SK-N-MC (cell line): ENCODE measurements around the gene PPP1CB.

Source experiments
- EZH2 ChIP-seq: fragments of 200-600 bp; sonication (generic); IDR thresholded peaks from one replicate; pipeline ENCODE4 v1.6.1; 2017; ENCODE audit warnings: antibody characterized with exemption
- FOXP2 ChIP-seq: optimal IDR thresholded peaks from 2 replicates; pipeline ENCODE3; 2011; ENCODE audit warnings: mild to moderate bottlenecking, moderate library complexity; ENCODE audit not compliant: insufficient read depth; ENCODE audit errors: extremely low read length, control extremely low read depth
- POLR2AphosphoS5 ChIP-seq: IDR thresholded peaks from 2 replicates; pipeline ENCODE4 v1.6.1; 2012; ENCODE audit warnings: mild to moderate bottlenecking, low read depth, low read length, borderline replicate concordance

- no peak for TF ChIP-seq EZH2
- TF ChIP-seq FOXP2 = no peak
- TF ChIP-seq POLR2AphosphoS5 = no peak
These were observed 70.4 kb downstream of the PPP1CB start for GRCh38 chr2:28822036-28822435.
